Suprapubic skin (tissue), 3 donors: ENCODE results near the gene MPZL3.

ENCODE experiments used
- POLR2AphosphoS5 ChIP-seq, 3 donors: sonication (generic); formaldehyde crosslinking; IDR thresholded peaks; one replicate each; pipeline ENCODE4 v1.6.1; 2017; ENCODE audit warnings: antibody characterized with exemption in 3 of 3
- TF ChIP-seq, protein P1 (sequence below), 2 donors: fragments of 200-600 bp in 1 of 2; fragments of 450-650 bp in 1 of 2; sonication (generic) in 1 of 2; IDR thresholded peaks; one replicate each; pipeline ENCODE4 v1.5.1; 2016 to 2019; ENCODE audit warnings: antibody characterized with exemption in 2 of 2, mild to moderate bottlenecking in 1 of 2, moderate library complexity in 1 of 2

DNA sequence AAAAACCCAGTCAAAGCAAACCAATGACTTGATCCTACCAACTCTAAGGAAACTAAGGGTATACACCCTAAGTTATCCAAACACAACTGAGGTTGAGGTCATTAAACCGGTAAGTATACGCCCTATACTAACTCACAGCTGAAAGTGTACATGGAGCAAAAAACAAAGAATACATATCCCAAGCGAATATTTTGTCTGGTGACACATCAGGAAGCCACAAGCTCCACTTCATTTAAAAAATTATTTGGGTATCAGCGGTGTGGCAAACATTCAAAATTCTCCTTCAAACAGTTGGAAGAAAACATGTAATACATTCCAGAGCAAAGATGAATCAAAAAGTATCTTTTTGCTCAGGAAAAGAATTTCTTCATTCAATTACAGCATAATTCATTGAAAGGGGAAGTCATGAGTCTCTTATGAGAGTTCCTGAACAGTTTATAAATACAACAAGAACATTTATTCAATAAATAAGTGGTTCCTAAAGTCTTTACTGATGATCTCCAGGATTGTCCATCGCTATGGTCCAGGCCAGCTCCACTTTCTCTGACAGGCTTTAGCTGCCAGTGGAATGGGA, 22.8 kb downstream of the MPZL3 start:
- TF ChIP-seq, protein P1, sequence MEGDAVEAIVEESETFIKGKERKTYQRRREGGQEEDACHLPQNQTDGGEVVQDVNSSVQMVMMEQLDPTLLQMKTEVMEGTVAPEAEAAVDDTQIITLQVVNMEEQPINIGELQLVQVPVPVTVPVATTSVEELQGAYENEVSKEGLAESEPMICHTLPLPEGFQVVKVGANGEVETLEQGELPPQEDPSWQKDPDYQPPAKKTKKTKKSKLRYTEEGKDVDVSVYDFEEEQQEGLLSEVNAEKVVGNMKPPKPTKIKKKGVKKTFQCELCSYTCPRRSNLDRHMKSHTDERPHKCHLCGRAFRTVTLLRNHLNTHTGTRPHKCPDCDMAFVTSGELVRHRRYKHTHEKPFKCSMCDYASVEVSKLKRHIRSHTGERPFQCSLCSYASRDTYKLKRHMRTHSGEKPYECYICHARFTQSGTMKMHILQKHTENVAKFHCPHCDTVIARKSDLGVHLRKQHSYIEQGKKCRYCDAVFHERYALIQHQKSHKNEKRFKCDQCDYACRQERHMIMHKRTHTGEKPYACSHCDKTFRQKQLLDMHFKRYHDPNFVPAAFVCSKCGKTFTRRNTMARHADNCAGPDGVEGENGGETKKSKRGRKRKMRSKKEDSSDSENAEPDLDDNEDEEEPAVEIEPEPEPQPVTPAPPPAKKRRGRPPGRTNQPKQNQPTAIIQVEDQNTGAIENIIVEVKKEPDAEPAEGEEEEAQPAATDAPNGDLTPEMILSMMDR (IDR thresholded peaks at IDR 0.05): no peak
- TF ChIP-seq POLR2AphosphoS5 (IDR thresholded peaks at IDR 0.05): no peak
